ENCODE results near the gene PSTPIP2. TPM values are rescaled to one million over a fixed set of nuclear protein-coding genes. Genes with fewer than 3 reads are reported as not detected.
"Not testable (repeated sequence)": the region's sequence is repeated elsewhere in the genome, so short reads cannot be mapped to it uniquely, and the experiment has no call there.

PSTPIP2 gene
- total RNA-seq, 2 experiments from 2014 or later = 17.8 TPM

DNA sequence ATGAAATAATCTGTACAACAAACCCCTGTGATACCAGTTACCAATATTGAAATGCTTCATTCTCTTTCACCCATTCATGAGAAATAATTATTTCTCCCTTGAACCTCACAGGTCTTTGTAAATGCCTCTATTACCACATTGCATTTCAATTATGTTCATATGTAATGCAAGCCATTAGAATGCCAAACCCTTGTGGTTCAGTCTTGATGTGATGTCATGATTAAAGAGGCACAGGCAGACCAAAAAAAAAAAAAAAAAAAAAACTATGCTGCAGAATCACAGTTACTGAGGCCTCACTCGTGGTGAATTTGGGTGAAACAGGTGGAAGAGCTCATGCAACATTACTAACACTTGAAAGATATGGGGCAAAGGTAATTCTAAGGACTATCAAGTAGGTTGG lies 95.5 kb downstream of the PSTPIP2 start:
- H3K4me1 Mint-ChIP-seq (ENCODE audit: low read depth) = peaks cover 9% of the 10 kb centered on the region
- no peak for TF ChIP-seq CTCF (IDR thresholded peaks at IDR 0.05)
- no peak overlapping the region for H3K4me3 Mint-ChIP-seq
- DNase-seq (no peak), ATAC-seq (no peak)
- ChIA-PET CTCF (interaction anchor here (1.0 to 3.7 kb wide), 2 partner anchors 54 to 97 kb away, joined by 3 to 42 read pairs; no protein-coding TSS in a partner anchor), POLR2A (no interaction called here)
- H3K27me3 Mint-ChIP-seq = no peaks in the 10 kb centered on the region
- intact Hi-C loops (cut with micrococcal nuclease) = no loop called here
- H3K27ac Mint-ChIP-seq = no peak overlapping the region
- H3K9me3 Mint-ChIP-seq = no peaks in the 10 kb centered on the region
- H3K36me3 Mint-ChIP-seq (ENCODE audit: low read depth) = no peaks in the 10 kb centered on the region

DNA sequence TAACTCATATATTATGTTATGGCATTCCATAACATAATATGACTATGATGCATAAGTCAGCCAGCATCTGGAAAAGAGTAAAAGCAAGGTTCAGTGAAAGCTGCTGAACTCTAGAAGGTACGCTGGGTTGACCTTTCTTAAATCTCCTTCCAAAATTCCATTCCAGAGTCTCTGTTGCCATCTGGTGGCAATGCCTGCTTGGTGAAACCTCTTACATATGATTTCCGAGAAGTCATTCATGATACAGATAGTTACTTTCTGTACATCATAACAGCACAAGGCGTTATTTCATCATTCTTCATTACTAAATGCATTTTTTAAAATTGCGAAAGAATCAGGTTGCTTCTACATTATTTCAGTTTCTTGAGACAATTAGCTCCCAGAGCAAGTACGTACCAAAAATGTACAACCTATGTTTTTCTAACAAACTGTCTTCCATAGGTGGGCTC lies 97.9 kb downstream of the PSTPIP2 start:
- ChIA-PET POLR2A (interaction anchor here (1.0 to 1.7 kb wide), 5 partner anchors 9 to 307 kb away, joined by 3 to 6 read pairs (median 4); no protein-coding TSS in a partner anchor), CTCF (interaction anchor here (0.6 to 3.7 kb wide), 29 partner anchors 11 to 351 kb away, joined by 3 to 42 read pairs (median 4); no protein-coding TSS in a partner anchor)
- peak; percentile 68 for TF ChIP-seq CTCF (IDR thresholded peaks at IDR 0.05)
- Mint-ChIP-seq H3K36me3 (ENCODE audit: low read depth) (no peaks in the 10 kb centered on the region), H3K27me3 (no peaks in the 10 kb centered on the region), H3K4me3 (no peak overlapping the region), H3K9me3 (no peaks in the 10 kb centered on the region), H3K27ac (peak overlapping the region; percentile 82), H3K4me1 (ENCODE audit: low read depth) (peaks cover 9% of the 10 kb centered on the region)
- peak; percentile 88 for DNase-seq
- intact Hi-C loops (cut with micrococcal nuclease) = loop anchor here (2.0 to 5.0 kb wide), 2 partner anchors 37 to 99 kb away; partner anchors contain the start of gene PSTPIP2
- peak; percentile 90 for ATAC-seq

GRCh38 chr18:45967007-45967706 lies 104.9 kb downstream of the PSTPIP2 start, which contains the start of gene EPG5:
EPG5 (minus strand) TSS chr18:45967329; CDS start chr18:45967239, 90 bp downstream.
- Mint-ChIP-seq H3K36me3 (ENCODE audit: low read depth) (peaks cover 13% of the 10 kb centered on the region), H3K9me3 (no peaks in the 10 kb centered on the region), H3K27me3 (no peaks in the 10 kb centered on the region), H3K4me1 (ENCODE audit: low read depth) (peaks cover 45% of the 10 kb centered on the region), H3K4me3 (peak within 1 kb of the TSS; percentile 99), H3K27ac (peak within 1 kb of the TSS; percentile 94)
- intact Hi-C loops (cut with micrococcal nuclease) = loop anchor here (5.0 to 10.0 kb wide), 2 partner anchors 92 to 300 kb away; no protein-coding TSS in a partner anchor
- ChIA-PET POLR2A (no interaction called here), CTCF (no interaction called here)
- no peak for TF ChIP-seq CTCF (IDR thresholded peaks at IDR 0.05)
- DNase-seq (peak; percentile 97), ATAC-seq (peak; percentile 97)

DNA sequence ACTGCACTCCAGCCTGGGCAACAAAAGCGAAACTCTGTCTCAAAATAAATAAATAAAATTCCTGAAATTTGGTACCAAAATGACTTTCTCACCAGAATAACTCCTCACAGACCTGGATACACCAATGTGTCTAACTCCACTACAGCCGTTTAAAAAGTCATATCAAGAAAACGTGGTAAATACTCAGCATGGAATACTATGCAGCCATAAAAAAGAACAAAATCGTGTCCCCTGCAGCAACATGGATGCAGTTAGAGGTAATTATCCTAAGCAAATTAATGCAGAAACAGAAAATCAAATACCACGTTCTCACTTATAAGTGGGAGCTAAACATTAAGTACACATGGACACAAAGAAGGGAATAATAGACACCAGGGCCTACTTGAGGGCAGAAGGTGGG lies 107.1 kb downstream of the PSTPIP2 start:
- POLR2A ChIA-PET, CTCF ChIA-PET, H3K27me3 Mint-ChIP-seq, DNase-seq, ATAC-seq, H3K9me3 Mint-ChIP-seq, H3K27ac Mint-ChIP-seq: not testable (repeated sequence)
- peaks cover 16% of the 10 kb centered on the region for H3K36me3 Mint-ChIP-seq (ENCODE audit: low read depth)
- peaks cover 61% of the 10 kb centered on the region for H3K4me1 Mint-ChIP-seq (ENCODE audit: low read depth)
- peak overlapping the region; percentile 57 for H3K4me3 Mint-ChIP-seq
- intact Hi-C loops (cut with micrococcal nuclease) = loop anchor here (5.0 to 10.0 kb wide), 2 partner anchors 90 to 298 kb away; no protein-coding TSS in a partner anchor

GRCh38 chr18:45962866-45963265 lies 109.2 kb downstream of the PSTPIP2 start:
- no peak for TF ChIP-seq CTCF (IDR thresholded peaks at IDR 0.05)
- peaks cover 16% of the 10 kb centered on the region for H3K36me3 Mint-ChIP-seq (ENCODE audit: low read depth)
- peaks cover 65% of the 10 kb centered on the region for H3K4me1 Mint-ChIP-seq (ENCODE audit: low read depth)
- intact Hi-C loops (cut with micrococcal nuclease) = loop anchor here (10.0 kb wide), 1 partner anchor 88 kb away; no protein-coding TSS in a partner anchor
- H3K4me3 Mint-ChIP-seq = peak overlapping the region; percentile 5
- CTCF ChIA-PET = interaction anchor here (1.1 to 3.1 kb wide), 7 partner anchors 12 to 272 kb away, joined by 3 to 16 read pairs (median 4); partner anchors contain the start of gene PSTPIP2
- DNase-seq (no peak), ATAC-seq (peak; percentile 22)
- no peaks in the 10 kb centered on the region for H3K9me3 Mint-ChIP-seq
- H3K27me3 Mint-ChIP-seq = no peaks in the 10 kb centered on the region
- H3K27ac Mint-ChIP-seq = peak overlapping the region; percentile 90
- POLR2A ChIA-PET = interaction anchor here (1.1 to 1.7 kb wide), 3 partner anchors 12 to 21 kb away, joined by 3 to 4 read pairs (median 4); no protein-coding TSS in a partner anchor
